SK-N-SH (cell line): ENCODE measurements around the gene CNKSR2. TPM values are rescaled to one million over a fixed set of nuclear protein-coding genes. Genes with fewer than 3 reads are reported as not detected.
"Not testable (repeated sequence)": the region's sequence is repeated elsewhere in the genome, so short reads cannot be mapped to it uniquely, and the experiment has no call there.

Source experiments
- CTCF ChIA-PET: fragments of 300-600, 350-600 bp; formaldehyde crosslinking; extraction: SDS; loops from one replicate; lab custom pipeline; 2021; lab: Yijun Ruan, JAX
- POLR2A ChIA-PET: fragments of 350-600 bp; sonication (Branson Sonifier 250); formaldehyde crosslinking; extraction: SDS; loops from one replicate; lab custom pipeline; 2020; ENCODE audit warnings: antibody characterized with exemption, inconsistent platforms; lab: Yijun Ruan, JAX
- DNase-seq: peaks from one replicate; pipeline ENCODE4 v3.0.0; 2012
- H2AFZ ChIP-seq: fragments of 200-600 bp; sonication (generic); 2 replicates; pipeline ENCODE4 v1.8.1; 2016; ENCODE audit warnings: antibody characterized with exemption, mild to moderate bottlenecking, low read depth
- H3F3A ChIP-seq: fragments of 200-600 bp; sonication (generic); replicated peaks from 2 replicates; pipeline ENCODE3; 2016; ENCODE audit warnings: antibody characterized with exemption, mild to moderate bottlenecking; ENCODE audit not compliant: insufficient read depth
- H3K27ac ChIP-seq, 2 experiments: fragments of 200-500 bp in 1 of 2; fragments of 200-600 bp in 1 of 2; sonication (Bioruptor generic) in 1 of 2; sonication (generic), shearing (Covaris generic) in 1 of 2; 2 replicates each; pipeline versions ENCODE4 v1.5.1 to v1.6.1; 2014 to 2016; ENCODE audit warnings: low read depth in 2 of 2, inconsistent platforms in 1 of 2, low read length in 1 of 2, mild to moderate bottlenecking in 1 of 2, mixed read lengths in 1 of 2
- H3K27me3 ChIP-seq: fragments of 200-600 bp; sonication (generic), shearing (Covaris generic); 2 replicates; pipeline ENCODE4 v1.6.1; 2016; ENCODE audit warnings: mixed run types; ENCODE audit not compliant: insufficient read depth
- H3K36me3 ChIP-seq, 2 experiments: fragments of 200-500 bp in 1 of 2; fragments of 200-600 bp in 1 of 2; sonication (Bioruptor generic) in 1 of 2; sonication (generic) in 1 of 2; replicated peaks in 1 of 2; 2 replicates each; pipeline versions ENCODE3 to v1.5.1; 2014 to 2016; ENCODE audit warnings: low read length in 1 of 2, mild to moderate bottlenecking in 1 of 2; ENCODE audit not compliant: insufficient read depth in 2 of 2, control insufficient read depth in 1 of 2
- H3K4me1 ChIP-seq, 2 experiments: fragments of 200-500 bp in 1 of 2; fragments of 200-600 bp in 1 of 2; sonication (Bioruptor generic) in 1 of 2; sonication (generic), shearing (Covaris generic) in 1 of 2; 2 replicates each; pipeline versions ENCODE4 v1.5.1 to v1.6.1; 2014 to 2016; ENCODE audit warnings: low read depth in 1 of 2, low read length in 1 of 2, mixed run types in 1 of 2; ENCODE audit not compliant: insufficient read depth in 2 of 2, control insufficient read depth in 1 of 2
- H3K4me2 ChIP-seq: fragments of 200-600 bp; sonication (generic), shearing (Covaris generic); 2 replicates; pipeline ENCODE4 v1.6.1; 2017; ENCODE audit warnings: mixed run types
- H3K4me3 ChIP-seq, 2 experiments: fragments of 200-500 bp in 1 of 2; fragments of 200-600 bp in 1 of 2; sonication (Bioruptor generic) in 1 of 2; sonication (generic), shearing (Covaris generic) in 1 of 2; 2 replicates each; pipeline versions ENCODE4 v1.5.1 to v1.8.1; 2014 to 2016; ENCODE audit warnings: low read depth in 2 of 2, inconsistent platforms in 1 of 2, low read length in 1 of 2, mild to moderate bottlenecking in 1 of 2, mixed read lengths in 1 of 2, moderate library complexity in 1 of 2
- H3K79me2 ChIP-seq: fragments of 200-600 bp; sonication (generic); 2 replicates; pipeline ENCODE4 v1.8.1; 2017; ENCODE audit warnings: mild to moderate bottlenecking; ENCODE audit not compliant: insufficient read depth
- H3K9ac ChIP-seq: fragments of 200-600 bp; sonication (generic); 2 replicates; pipeline ENCODE4 v1.6.1; 2017; ENCODE audit warnings: mixed run types
- H3K9me2 ChIP-seq: fragments of 200-600 bp; sonication (generic); 2 replicates; pipeline ENCODE4 v1.6.1; 2017; ENCODE audit warnings: mixed run types
- H3K9me3 ChIP-seq: fragments of 200-600 bp; sonication (generic); 2 replicates; pipeline ENCODE4 v1.6.1; 2017; ENCODE audit warnings: mixed run types, mild to moderate bottlenecking, moderate library complexity
- H4K20me1 ChIP-seq: fragments of 200-600 bp; sonication (generic); 2 replicates; pipeline ENCODE4 v1.6.1; 2017; ENCODE audit warnings: mild to moderate bottlenecking, mixed run types; ENCODE audit not compliant: insufficient read depth
- ELF1 ChIP-seq: IDR thresholded peaks from 2 replicates; pipeline ENCODE4 v1.4.0; 2012
- FOSL2 ChIP-seq: IDR thresholded peaks from 2 replicates; pipeline ENCODE4 v1.4.0; 2012; ENCODE audit warnings: low read depth, mild to moderate bottlenecking, moderate library complexity, borderline replicate concordance
- GABPA ChIP-seq: IDR thresholded peaks from 2 replicates; pipeline ENCODE4 v1.4.0; 2012; ENCODE audit warnings: low read depth, mild to moderate bottlenecking
- IRF3 ChIP-seq: fragments of 150-350 bp; IDR thresholded peaks from 2 replicates; pipeline ENCODE4 v1.6.1; 2016; ENCODE audit warnings: mild to moderate bottlenecking, low read depth, low read length
- JUND ChIP-seq: IDR thresholded peaks from 2 replicates; pipeline ENCODE4 v1.4.0; 2012
- MEF2A ChIP-seq: IDR thresholded peaks from 2 replicates; pipeline ENCODE4 v1.4.0; 2012; ENCODE audit warnings: low read depth, borderline replicate concordance
- NFIC ChIP-seq: IDR thresholded peaks from 2 replicates; pipeline ENCODE4 v1.4.0; 2012; ENCODE audit warnings: borderline replicate concordance
- NRF1 ChIP-seq: IDR thresholded peaks from 2 replicates; pipeline ENCODE4 v1.6.1; 2012; ENCODE audit warnings: low read depth, mild to moderate bottlenecking, low read length
- RCOR1 ChIP-seq: fragments of 150-350 bp; IDR thresholded peaks from 2 replicates; pipeline ENCODE4 v1.6.1; 2017; ENCODE audit warnings: antibody characterized with exemption, low read length
- SMC3 ChIP-seq: IDR thresholded peaks from 2 replicates; pipeline ENCODE4 v1.6.1; 2012; ENCODE audit warnings: low read depth, low read length, improper control_type of control experiment
- TAF1 ChIP-seq: IDR thresholded peaks from 2 replicates; pipeline ENCODE4 v1.6.1; 2012; ENCODE audit warnings: low read depth, mild to moderate bottlenecking, low read length, moderate library complexity, borderline replicate concordance
- YY1 ChIP-seq: IDR thresholded peaks from 2 replicates; pipeline ENCODE4 v1.4.0; 2012; ENCODE audit warnings: low read depth, mild to moderate bottlenecking
- WGBS: methylation state at CpG from one replicate; pipeline ENCODE4 v1.1.6; 2017; ENCODE audit warnings: low lambda C conversion rate; 5-methylcytosine and 5-hydroxymethylcytosine counted together
- polyA plus RNA-seq, 3 experiments: library from polyadenylated mRNA; depleted of rRNA; stranded (reverse); fragments of >200 nt; gene quantifications; 2 replicates each; pipeline ENCODE4 v1.2.3, GENCODE V29; 2012

The CNKSR2 gene
- polyA plus RNA-seq, 1 of the 3 experiments (the other 2 are of a cell fraction), result 0.03 TPM

- H3K4me3 ChIP-seq, result no peak overlapping the region
- no peaks in the 10 kb centered on the region for H3K79me2 ChIP-seq
- H3K27me3 ChIP-seq, result no peaks in the 10 kb centered on the region
- H4K20me1 ChIP-seq, result no peaks in the 10 kb centered on the region
- H3K9me2 ChIP-seq, result no peaks in the 10 kb centered on the region
- no peaks in the 10 kb centered on the region; the same call in 1 of the 2 replicates for H3K9me3 ChIP-seq
- no peak for TF ChIP-seq YY1
- TF ChIP-seq, all 33 proteins: peak for 0
- no peaks in the 10 kb centered on the region for H3F3A ChIP-seq
- CTCF ChIA-PET, result interaction anchor here (1.3 kb wide), 1 partner anchor 1003 kb away, joined by 3 read pairs; no protein-coding TSS in a partner anchor
- peaks cover 0 to 13% of the 10 kb centered on the region in 2 experiments; a peak in 1 of 4 replicates for H3K4me1 ChIP-seq
- H3K4me2 ChIP-seq, result 0 out of 2 replicates have a peak overlapping the region, but pooled peaks have one; percentile 16
- no peak overlapping the region; the same call in 1 of the 2 replicates for H3K9ac ChIP-seq
- WGBS, result 35% methylated on average over 2 of the region's 2 CpGs
- POLR2A ChIA-PET, result no interaction called here
- DNase-seq, result no peak
- peak overlapping the region in 1 of 2 experiments; percentile 36; a peak in 1 of 4 replicates for H3K27ac ChIP-seq
- H3K36me3 ChIP-seq, result no peaks in the 10 kb centered on the region
- no peak overlapping the region for H2AFZ ChIP-seq
Observed at GRCh38 chrX:21529771-21530170, 155.6 kb downstream of the CNKSR2 start.

GRCh38 chrX:21544642-21545041 lies 170.4 kb downstream of the CNKSR2 start:
- H3F3A ChIP-seq, DNase-seq, H3K4me1 ChIP-seq, H4K20me1 ChIP-seq, H2AFZ ChIP-seq, H3K9me3 ChIP-seq, H3K4me3 ChIP-seq, H3K79me2 ChIP-seq, H3K9me2 ChIP-seq, H3K4me2 ChIP-seq, H3K36me3 ChIP-seq, CTCF ChIA-PET, POLR2A ChIA-PET, H3K27ac ChIP-seq, H3K27me3 ChIP-seq, H3K9ac ChIP-seq: not testable (repeated sequence)
- 47% methylated on average over 4 of the region's 10 CpGs for WGBS

GRCh38 chrX:21559417-21559816 lies 185.2 kb downstream of the CNKSR2 start:
- H3K4me3 ChIP-seq, result no peak overlapping the region
- no peak overlapping the region for H3K9ac ChIP-seq
- CTCF ChIA-PET, result no interaction called here
- H2AFZ ChIP-seq, result no peak overlapping the region
- POLR2A ChIA-PET, result no interaction called here
- WGBS, result 24% methylated on average over 2 of the region's 2 CpGs
- no peaks in the 10 kb centered on the region for H3K9me3 ChIP-seq
- TF ChIP-seq YY1 (no peak), NFIC (no peak), JUND (no peak), GABPA (no peak), RCOR1 (no peak), IRF3 (no peak), MEF2A (no peak), TAF1 (no peak), SMC3 (no peak), NRF1 (no peak), ELF1 (no peak), FOSL2 (no peak)
- no peaks in the 10 kb centered on the region for H3K9me2 ChIP-seq
- H3K4me2 ChIP-seq, result no peak overlapping the region
- no peaks in the 10 kb centered on the region for H3F3A ChIP-seq
- no peaks in the 10 kb centered on the region for H3K27me3 ChIP-seq
- no peaks in the 10 kb centered on the region for H3K4me1 ChIP-seq
- no peak overlapping the region for H3K27ac ChIP-seq
- no peak for DNase-seq
- H3K79me2 ChIP-seq, result no peaks in the 10 kb centered on the region
- no peaks in the 10 kb centered on the region for H4K20me1 ChIP-seq
- no peaks in the 10 kb centered on the region for H3K36me3 ChIP-seq
